ENCODE data around the gene TMEM119. TPM values are rescaled to one million over a fixed set of nuclear protein-coding genes. Genes with fewer than 3 reads are reported as not detected.
"Not testable (repeated sequence)": the region's sequence is repeated elsewhere in the genome, so short reads cannot be mapped to it uniquely, and the experiment has no call there.

TMEM119 gene
- total RNA-seq, 2 experiments from 2014 or later = not detected

GRCh38 chr12:108596854-108597558 lies 878 bp downstream of the TMEM119 start:
- CTCF ChIA-PET = no interaction called here
- no peak for ATAC-seq

GRCh38 chr12:108595711-108596647 lies 1.9 kb downstream of the TMEM119 start:
- ChIA-PET POLR2A (interaction anchor here (0.7 kb wide), 1 partner anchor 10 kb away, joined by 3 read pairs; no protein-coding TSS in a partner anchor), CTCF (interaction anchor here (1.0 to 1.1 kb wide), 2 partner anchors 13 to 25 kb away, joined by 3 read pairs; no protein-coding TSS in a partner anchor)
- Mint-ChIP-seq H3K9me3 (ENCODE audit: insufficient read depth) (no peaks in the 10 kb centered on the region), H3K4me1 (ENCODE audit: low read depth) (no peaks in the 10 kb centered on the region), H3K4me3 (no peak overlapping the region), H3K36me3 (ENCODE audit: low read depth) (no peaks in the 10 kb centered on the region), H3K27me3 (ENCODE audit: low read depth) (no peaks in the 10 kb centered on the region), H3K27ac (no peak overlapping the region)
- DNase-seq = no peak
- no peak for ATAC-seq

More at GRCh38 chr12:108596854-108597558, 878 bp downstream of the TMEM119 start:
- no peak overlapping the region for H3K4me3 Mint-ChIP-seq
- H3K36me3 Mint-ChIP-seq (ENCODE audit: low read depth) = no peaks in the 10 kb centered on the region
- no peaks in the 10 kb centered on the region for H3K27me3 Mint-ChIP-seq (ENCODE audit: low read depth)
- H3K9me3 Mint-ChIP-seq (ENCODE audit: insufficient read depth) = no peaks in the 10 kb centered on the region
- H3K27ac Mint-ChIP-seq = no peak overlapping the region
- no peaks in the 10 kb centered on the region for H3K4me1 Mint-ChIP-seq (ENCODE audit: low read depth)
- no peak for DNase-seq
- POLR2A ChIA-PET = interaction anchor here (0.7 kb wide), 1 partner anchor 11 kb away, joined by 3 read pairs; no protein-coding TSS in a partner anchor

- no peak for DNase-seq
- no peaks in the 10 kb centered on the region for H3K36me3 Mint-ChIP-seq (ENCODE audit: low read depth)
- ChIA-PET POLR2A (no interaction called here), CTCF (interaction anchor here (2.0 kb wide), 1 partner anchor 23 kb away, joined by 6 read pairs; no protein-coding TSS in a partner anchor)
- no peaks in the 10 kb centered on the region for H3K4me1 Mint-ChIP-seq (ENCODE audit: low read depth)
- H3K9me3 Mint-ChIP-seq (ENCODE audit: insufficient read depth) = no peaks in the 10 kb centered on the region
- ATAC-seq = no peak
- no peak overlapping the region for H3K4me3 Mint-ChIP-seq
- no peaks in the 10 kb centered on the region for H3K27me3 Mint-ChIP-seq (ENCODE audit: low read depth)
- no peak overlapping the region for H3K27ac Mint-ChIP-seq
Measured at GRCh38 chr12:108594960-108595710, 2.7 kb downstream of the TMEM119 start.

- H3K4me3 Mint-ChIP-seq = no peak overlapping the region
- no peak overlapping the region for H3K27ac Mint-ChIP-seq
- no peaks in the 10 kb centered on the region for H3K27me3 Mint-ChIP-seq (ENCODE audit: low read depth)
- POLR2A ChIA-PET = no interaction called here
- no peaks in the 10 kb centered on the region for H3K4me1 Mint-ChIP-seq (ENCODE audit: low read depth)
- ATAC-seq (no peak), DNase-seq (no peak)
- CTCF ChIA-PET = interaction anchor here (2.0 kb wide), 1 partner anchor 24 kb away, joined by 6 read pairs; no protein-coding TSS in a partner anchor
- H3K9me3 Mint-ChIP-seq (ENCODE audit: insufficient read depth) = no peaks in the 10 kb centered on the region
- H3K36me3 Mint-ChIP-seq (ENCODE audit: low read depth) = no peaks in the 10 kb centered on the region
Measured at GRCh38 chr12:108594323-108594903, 3.5 kb downstream of the TMEM119 start.

- Mint-ChIP-seq H3K27me3 (ENCODE audit: low read depth) (no peaks in the 10 kb centered on the region), H3K9me3 (ENCODE audit: insufficient read depth) (no peaks in the 10 kb centered on the region), H3K36me3 (ENCODE audit: low read depth) (no peaks in the 10 kb centered on the region), H3K4me1 (ENCODE audit: low read depth) (no peaks in the 10 kb centered on the region), H3K27ac (no peak overlapping the region), H3K4me3 (no peak overlapping the region)
- no peak for ATAC-seq
- CTCF ChIA-PET = no interaction called here
- POLR2A ChIA-PET = interaction anchor here (0.5 to 0.6 kb wide), 2 partner anchors 268 to 279 kb away, joined by 3 read pairs; no protein-coding TSS in a partner anchor
- no peak for DNase-seq
Measured at GRCh38 chr12:108592033-108592909, 5.6 kb downstream of the TMEM119 start.

- Mint-ChIP-seq H3K27me3 (ENCODE audit: low read depth) (no peaks in the 10 kb centered on the region), H3K36me3 (ENCODE audit: low read depth) (no peaks in the 10 kb centered on the region), H3K27ac (no peak overlapping the region), H3K9me3 (ENCODE audit: insufficient read depth) (no peaks in the 10 kb centered on the region), H3K4me1 (ENCODE audit: low read depth) (no peaks in the 10 kb centered on the region), H3K4me3 (no peak overlapping the region)
- DNase-seq = no peak
- POLR2A ChIA-PET = no interaction called here
- no peak for ATAC-seq
- CTCF ChIA-PET = no interaction called here
Measured at GRCh38 chr12:108591267-108591980, 6.5 kb downstream of the TMEM119 start.

- POLR2A ChIA-PET; DNase-seq; H3K4me1 Mint-ChIP-seq (ENCODE audit: low read depth); H3K4me3 Mint-ChIP-seq; H3K9me3 Mint-ChIP-seq (ENCODE audit: insufficient read depth); H3K36me3 Mint-ChIP-seq (ENCODE audit: low read depth); ATAC-seq; CTCF ChIA-PET; H3K27me3 Mint-ChIP-seq (ENCODE audit: low read depth); H3K27ac Mint-ChIP-seq: not testable (repeated sequence)
Measured at GRCh38 chr12:108590463-108590862, 7.4 kb downstream of the TMEM119 start.

- ChIA-PET POLR2A (no interaction called here), CTCF (no interaction called here)
- Mint-ChIP-seq H3K27me3 (ENCODE audit: low read depth) (peaks cover under 1% of the 10 kb centered on the region), H3K4me1 (ENCODE audit: low read depth) (no peaks in the 10 kb centered on the region), H3K9me3 (ENCODE audit: insufficient read depth) (no peaks in the 10 kb centered on the region), H3K4me3 (no peak overlapping the region), H3K36me3 (ENCODE audit: low read depth) (no peaks in the 10 kb centered on the region), H3K27ac (no peak overlapping the region)
- DNase-seq (no peak), ATAC-seq (no peak)
Measured at GRCh38 chr12:108589840-108590229, 8.0 kb downstream of the TMEM119 start.

- Mint-ChIP-seq H3K4me1 (ENCODE audit: low read depth) (no peaks in the 10 kb centered on the region), H3K27me3 (ENCODE audit: low read depth) (peaks cover 4% of the 10 kb centered on the region), H3K4me3 (no peak overlapping the region), H3K36me3 (ENCODE audit: low read depth) (no peaks in the 10 kb centered on the region), H3K9me3 (ENCODE audit: insufficient read depth) (no peaks in the 10 kb centered on the region), H3K27ac (no peak overlapping the region)
- DNase-seq (no peak), ATAC-seq (no peak)
- CTCF ChIA-PET = no interaction called here
- POLR2A ChIA-PET = no interaction called here
Measured at GRCh38 chr12:108589028-108589839, 8.7 kb downstream of the TMEM119 start.

- ATAC-seq (no peak), DNase-seq (no peak)
- POLR2A ChIA-PET = no interaction called here
- Mint-ChIP-seq H3K9me3 (ENCODE audit: insufficient read depth) (no peaks in the 10 kb centered on the region), H3K27ac (no peak overlapping the region), H3K36me3 (ENCODE audit: low read depth) (no peaks in the 10 kb centered on the region), H3K4me3 (no peak overlapping the region), H3K4me1 (ENCODE audit: low read depth) (no peaks in the 10 kb centered on the region), H3K27me3 (ENCODE audit: low read depth) (peaks cover 4% of the 10 kb centered on the region)
- CTCF ChIA-PET = no interaction called here
Measured at GRCh38 chr12:108587826-108588225, 10.1 kb downstream of the TMEM119 start.

Measured in activated CD8-positive, alpha-beta T cell treated with anti-CD3 and anti-CD28 coated beads, Interleukin-2, amount 10 ng/mL, durations not matched to agents 7 days and 5 days (primary cell).